Left ventricle myocardium inferior (tissue), 1 donor: ENCODE data around the gene MARK3. TPM values are rescaled to one million over a fixed set of nuclear protein-coding genes. Genes with fewer than 3 reads are reported as not detected.

Experiments
- DNase-seq: peaks from one replicate; pipeline ENCODE4 v3.0.0-alpha.2; 2020
- H3K27ac ChIP-seq: fragments of 200-600 bp; replicated peaks from 2 replicates; pipeline ENCODE4 v1.8.0; 2021
- H3K27me3 ChIP-seq: fragments of 200-600 bp; 2 replicates; pipeline ENCODE4 v1.8.0; 2021; ENCODE audit warnings: low read depth
- H3K36me3 ChIP-seq: fragments of 200-600 bp; 2 replicates; pipeline ENCODE4 v1.8.0; 2021
- H3K4me1 ChIP-seq: fragments of 200-600 bp; 2 replicates; pipeline ENCODE4 v1.8.0; 2021
- H3K4me3 ChIP-seq: fragments of 200-600 bp; 2 replicates; pipeline ENCODE4 v1.8.0; 2021; ENCODE audit warnings: mild to moderate bottlenecking, moderate library complexity
- H3K9me3 ChIP-seq: fragments of 200-600 bp; replicated peaks from 2 replicates; pipeline ENCODE4 v1.8.0; 2021
- intact Hi-C: fragments of 100-400 bp; cut with micrococcal nuclease; formaldehyde crosslinking; loops from one replicate; pipeline ENCODE4 v1.11.0; 2022
- total RNA-seq: library from RNA; stranded (reverse); fragmentation: NEBNext Ultra II Directional; extraction: Animal tissue kit (Norgen Biotek cat#: 25700); gene quantifications from one replicate; pipeline ENCODE4 v1.2.1, GENCODE V29; 2021
- TF ChIP-seq, protein P1 (sequence below): fragments of 200-600 bp; IDR thresholded peaks from 2 replicates; pipeline ENCODE4 v1.8.0; 2021; ENCODE audit warnings: antibody characterized with exemption, mild to moderate bottlenecking, borderline replicate concordance
- donor health status: DM: no; HTN: yes; CAD: no; lungs with severe emphysema.

MARK3 gene
- total RNA-seq, 1 donor from 2014 or later = 103 TPM

DNA sequence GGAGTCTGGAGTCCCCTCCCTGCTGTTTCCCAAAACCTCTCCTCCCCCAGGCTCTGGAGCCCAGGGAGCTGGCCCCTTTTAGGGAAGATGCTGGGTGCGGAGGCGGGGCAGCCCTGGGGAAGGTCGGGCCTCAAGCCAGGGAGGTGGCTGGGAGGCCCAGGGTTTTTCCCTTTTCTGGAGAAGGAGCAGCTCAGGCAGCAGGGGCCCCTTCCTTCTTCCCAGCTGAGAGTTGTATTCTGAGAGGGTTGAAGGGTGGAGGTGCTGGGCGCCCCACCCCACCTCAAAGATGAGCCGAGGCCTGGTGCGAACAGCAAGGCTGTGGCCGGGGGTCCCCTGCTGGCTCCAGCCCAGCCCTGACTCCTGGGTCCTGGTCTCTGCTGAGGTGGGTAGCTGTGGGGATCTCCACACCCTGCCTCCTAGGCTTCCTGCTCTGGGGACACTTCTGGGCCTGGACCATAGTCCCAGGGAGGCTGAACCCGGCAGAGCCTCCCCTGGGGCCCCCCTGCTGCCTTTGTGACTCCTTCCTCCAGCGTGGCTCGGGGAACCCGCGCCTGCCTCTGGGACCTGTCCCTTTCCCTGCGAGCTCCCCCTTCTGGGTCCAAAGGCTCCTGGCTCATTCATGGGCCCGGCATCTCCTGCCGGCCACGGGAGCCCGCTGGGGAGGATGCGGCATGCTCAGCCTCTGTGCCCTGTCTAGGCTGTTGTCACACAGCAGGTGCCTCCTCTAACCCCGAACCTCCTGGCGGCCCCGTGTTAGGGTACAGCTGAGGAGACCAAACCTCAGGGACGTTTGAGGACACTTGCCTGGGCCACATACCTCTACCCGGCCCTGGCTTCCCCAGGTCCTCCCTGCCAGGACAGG is 148.2 kb downstream of the MARK3 start:
- H3K36me3 ChIP-seq = peaks cover 23% of the 10 kb centered on the region
- H3K4me1 ChIP-seq = peaks cover 34% of the 10 kb centered on the region
- no peak overlapping the region for H3K27ac ChIP-seq
- no peak overlapping the region for H3K4me3 ChIP-seq
- intact Hi-C loops = no loop called here
- TF ChIP-seq, protein P1, sequence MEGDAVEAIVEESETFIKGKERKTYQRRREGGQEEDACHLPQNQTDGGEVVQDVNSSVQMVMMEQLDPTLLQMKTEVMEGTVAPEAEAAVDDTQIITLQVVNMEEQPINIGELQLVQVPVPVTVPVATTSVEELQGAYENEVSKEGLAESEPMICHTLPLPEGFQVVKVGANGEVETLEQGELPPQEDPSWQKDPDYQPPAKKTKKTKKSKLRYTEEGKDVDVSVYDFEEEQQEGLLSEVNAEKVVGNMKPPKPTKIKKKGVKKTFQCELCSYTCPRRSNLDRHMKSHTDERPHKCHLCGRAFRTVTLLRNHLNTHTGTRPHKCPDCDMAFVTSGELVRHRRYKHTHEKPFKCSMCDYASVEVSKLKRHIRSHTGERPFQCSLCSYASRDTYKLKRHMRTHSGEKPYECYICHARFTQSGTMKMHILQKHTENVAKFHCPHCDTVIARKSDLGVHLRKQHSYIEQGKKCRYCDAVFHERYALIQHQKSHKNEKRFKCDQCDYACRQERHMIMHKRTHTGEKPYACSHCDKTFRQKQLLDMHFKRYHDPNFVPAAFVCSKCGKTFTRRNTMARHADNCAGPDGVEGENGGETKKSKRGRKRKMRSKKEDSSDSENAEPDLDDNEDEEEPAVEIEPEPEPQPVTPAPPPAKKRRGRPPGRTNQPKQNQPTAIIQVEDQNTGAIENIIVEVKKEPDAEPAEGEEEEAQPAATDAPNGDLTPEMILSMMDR = no peak
- H3K9me3 ChIP-seq = no peaks in the 10 kb centered on the region
- H3K27me3 ChIP-seq = no peaks in the 10 kb centered on the region
- DNase-seq = no peak

GRCh38 chr14:103533999-103534575 is 148.9 kb downstream of the MARK3 start:
- H3K9me3 ChIP-seq = no peaks in the 10 kb centered on the region
- no peaks in the 10 kb centered on the region for H3K27me3 ChIP-seq
- H3K4me3 ChIP-seq = no peak overlapping the region
- H3K27ac ChIP-seq = no peak overlapping the region
- DNase-seq = no peak
- H3K4me1 ChIP-seq = peaks cover 36% of the 10 kb centered on the region
- peaks cover 23% of the 10 kb centered on the region for H3K36me3 ChIP-seq
- intact Hi-C loops = no loop called here
- TF ChIP-seq, protein P1 = no peak

GRCh38 chr14:103534576-103535061 is 149.4 kb downstream of the MARK3 start:
- H3K4me1 ChIP-seq = peaks cover 36% of the 10 kb centered on the region
- TF ChIP-seq, protein P1 = no peak
- peaks cover 23% of the 10 kb centered on the region for H3K36me3 ChIP-seq
- H3K27me3 ChIP-seq = no peaks in the 10 kb centered on the region
- no peak for DNase-seq
- H3K9me3 ChIP-seq = no peaks in the 10 kb centered on the region
- intact Hi-C loops = no loop called here
- no peak overlapping the region for H3K27ac ChIP-seq
- H3K4me3 ChIP-seq = no peak overlapping the region

DNA sequence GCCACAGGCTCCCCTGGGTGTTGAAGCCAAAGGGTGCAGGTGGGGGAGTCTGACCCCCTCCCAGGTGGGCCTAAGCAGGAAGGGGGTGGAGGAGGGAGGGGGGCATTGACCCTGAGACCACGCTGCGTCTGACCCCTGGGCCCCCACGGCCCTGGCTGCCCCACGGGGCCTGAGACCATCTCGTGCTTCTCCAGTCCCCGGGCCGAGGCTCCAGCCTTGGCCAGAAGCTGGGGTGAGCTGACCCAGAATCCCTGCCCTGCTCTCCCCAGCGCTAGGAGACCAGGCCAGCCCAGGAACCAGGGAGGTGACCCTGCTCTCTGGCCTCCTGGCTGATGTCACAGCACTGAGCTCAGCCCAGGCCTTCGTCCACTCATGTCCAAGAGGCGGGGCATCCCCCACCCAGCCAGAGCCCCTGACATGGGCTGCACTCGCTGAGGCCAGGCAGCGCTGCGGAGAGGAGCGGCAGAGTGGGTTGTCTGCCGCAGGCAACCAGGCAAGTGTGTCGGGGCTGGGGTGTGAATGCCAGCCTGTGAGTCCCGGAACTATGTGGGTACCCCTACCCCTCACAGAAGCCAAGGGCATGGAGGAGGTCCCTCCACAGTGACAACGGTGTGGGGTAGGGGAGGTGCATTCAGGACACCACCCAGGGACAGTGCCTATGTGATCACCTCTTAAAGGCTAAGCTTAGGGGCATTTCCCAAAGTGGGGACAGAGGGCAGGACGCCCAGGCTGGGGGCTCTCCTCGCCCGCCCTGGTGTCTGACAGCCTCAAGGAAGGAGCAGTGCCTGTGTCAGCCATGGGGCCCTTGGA is 150.1 kb downstream of the MARK3 start:
- TF ChIP-seq, protein P1 = no peak
- Histone ChIP-seq H3K27me3 (no peaks in the 10 kb centered on the region), H3K36me3 (peaks cover 23% of the 10 kb centered on the region), H3K9me3 (no peaks in the 10 kb centered on the region), H3K4me1 (peaks cover 36% of the 10 kb centered on the region), H3K27ac (no peak overlapping the region), H3K4me3 (no peak overlapping the region)
- no peak for DNase-seq
- intact Hi-C loops = no loop called here

DNA sequence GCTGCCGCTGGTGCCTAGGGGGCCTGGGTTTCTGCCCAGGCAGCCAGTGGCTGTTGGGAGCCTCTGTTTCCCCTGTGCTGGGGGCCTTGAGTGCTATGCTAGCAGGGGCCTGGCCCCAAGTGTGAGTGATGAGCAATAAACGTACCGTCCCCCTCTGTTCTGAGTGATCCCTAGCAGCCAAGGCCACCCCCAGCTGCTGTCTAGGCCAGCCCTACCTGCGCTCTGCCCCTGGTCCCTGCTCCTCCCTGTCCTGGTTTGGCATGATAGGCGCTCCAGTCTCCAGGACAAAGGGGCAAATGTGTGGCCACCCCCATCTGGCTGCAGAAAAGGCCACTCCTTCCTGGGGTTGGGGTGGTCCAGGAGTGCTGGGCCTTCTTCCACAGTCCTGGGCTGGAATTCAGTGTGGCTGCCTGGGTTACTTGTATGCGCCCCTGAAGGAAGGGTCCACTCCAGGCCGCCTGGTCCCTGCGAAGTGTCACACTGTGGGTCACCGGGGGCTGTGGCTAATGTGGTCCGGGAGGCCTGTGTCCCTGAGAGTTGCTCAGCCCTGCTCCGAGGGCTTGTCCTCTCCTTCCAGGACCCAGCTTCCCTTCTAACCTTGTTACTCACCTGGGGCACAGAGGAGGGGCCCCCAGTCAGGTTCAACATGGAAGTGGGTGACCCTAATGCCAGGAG is 150.8 kb downstream of the MARK3 start:
- peaks cover 36% of the 10 kb centered on the region for H3K4me1 ChIP-seq
- H3K4me3 ChIP-seq = no peak overlapping the region
- TF ChIP-seq, protein P1 = no peak
- H3K27ac ChIP-seq = no peak overlapping the region
- DNase-seq = no peak
- H3K27me3 ChIP-seq = no peaks in the 10 kb centered on the region
- intact Hi-C loops = no loop called here
- H3K36me3 ChIP-seq = peaks cover 23% of the 10 kb centered on the region
- no peaks in the 10 kb centered on the region for H3K9me3 ChIP-seq
